Measurements from ENCODE around the gene IDH3A.

The IDH3A gene

GRCh38 chr15:78216276-78217104 is 67.3 kb downstream of the IDH3A start:
- H3K27ac ChIP-seq, result peak overlapping the region; percentile 52
- no peak for TF ChIP-seq CTCF (conservative IDR thresholded peaks at IDR 0.05)

GRCh38 chr15:78220713-78221112 is 71.6 kb downstream of the IDH3A start:
- peak overlapping the region; percentile 47 for H3K27ac ChIP-seq
- TF ChIP-seq CTCF (conservative IDR thresholded peaks at IDR 0.05), result no peak
